GM12872 (cell line): ENCODE data around the gene MAST4.

ENCODE experiments used
- TF ChIP-seq, protein P1 (sequence below): IDR thresholded peaks from 3 replicates; pipeline ENCODE4 v1.5.1; 2011; ENCODE audit warnings: low read depth, mild to moderate bottlenecking, low read length, moderate library complexity; ENCODE audit not compliant: insufficient read depth

MAST4 gene

DNA sequence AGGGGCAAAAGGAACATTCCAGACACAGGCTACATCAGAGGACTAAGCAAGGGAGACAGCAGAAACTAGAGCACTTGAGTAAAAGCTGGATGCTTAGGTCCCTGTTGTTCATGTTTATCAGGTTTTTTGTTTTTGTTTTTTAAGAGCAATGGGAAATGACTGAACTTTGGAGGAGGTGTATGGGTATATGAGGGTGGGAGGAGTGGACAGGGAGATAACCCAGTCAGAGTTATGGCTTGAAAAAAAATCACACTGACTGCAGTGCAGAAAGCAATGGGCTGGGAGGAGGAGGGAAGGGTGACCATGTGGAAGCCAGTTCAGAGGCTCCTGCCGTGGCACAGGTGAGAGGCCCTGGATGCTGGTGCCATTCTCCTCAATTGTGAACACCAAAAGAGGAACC, 522.8 kb downstream of the MAST4 start:
- TF ChIP-seq, protein P1, sequence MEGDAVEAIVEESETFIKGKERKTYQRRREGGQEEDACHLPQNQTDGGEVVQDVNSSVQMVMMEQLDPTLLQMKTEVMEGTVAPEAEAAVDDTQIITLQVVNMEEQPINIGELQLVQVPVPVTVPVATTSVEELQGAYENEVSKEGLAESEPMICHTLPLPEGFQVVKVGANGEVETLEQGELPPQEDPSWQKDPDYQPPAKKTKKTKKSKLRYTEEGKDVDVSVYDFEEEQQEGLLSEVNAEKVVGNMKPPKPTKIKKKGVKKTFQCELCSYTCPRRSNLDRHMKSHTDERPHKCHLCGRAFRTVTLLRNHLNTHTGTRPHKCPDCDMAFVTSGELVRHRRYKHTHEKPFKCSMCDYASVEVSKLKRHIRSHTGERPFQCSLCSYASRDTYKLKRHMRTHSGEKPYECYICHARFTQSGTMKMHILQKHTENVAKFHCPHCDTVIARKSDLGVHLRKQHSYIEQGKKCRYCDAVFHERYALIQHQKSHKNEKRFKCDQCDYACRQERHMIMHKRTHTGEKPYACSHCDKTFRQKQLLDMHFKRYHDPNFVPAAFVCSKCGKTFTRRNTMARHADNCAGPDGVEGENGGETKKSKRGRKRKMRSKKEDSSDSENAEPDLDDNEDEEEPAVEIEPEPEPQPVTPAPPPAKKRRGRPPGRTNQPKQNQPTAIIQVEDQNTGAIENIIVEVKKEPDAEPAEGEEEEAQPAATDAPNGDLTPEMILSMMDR, result no peak

DNA sequence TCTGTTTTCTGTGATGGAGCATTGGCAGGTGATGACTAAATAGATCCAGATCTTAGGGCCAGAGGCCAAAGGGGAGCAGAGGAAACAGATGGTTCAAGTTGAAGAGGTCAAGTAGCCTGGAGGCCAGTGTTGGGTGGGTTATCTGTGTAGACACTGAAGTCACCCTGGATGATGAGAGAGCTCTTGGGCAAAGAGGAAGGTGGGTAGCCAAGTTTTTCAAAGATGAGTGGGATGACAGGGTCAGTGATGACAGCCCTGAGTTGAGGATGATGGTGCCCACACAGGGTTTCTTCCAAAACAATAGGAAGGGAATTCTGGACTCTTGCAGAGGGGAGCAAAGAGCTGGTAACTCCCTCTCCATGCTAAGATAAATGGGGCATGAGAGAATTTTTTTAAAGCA, 523.8 kb downstream of the MAST4 start:
- TF ChIP-seq, protein P1, result no peak

DNA sequence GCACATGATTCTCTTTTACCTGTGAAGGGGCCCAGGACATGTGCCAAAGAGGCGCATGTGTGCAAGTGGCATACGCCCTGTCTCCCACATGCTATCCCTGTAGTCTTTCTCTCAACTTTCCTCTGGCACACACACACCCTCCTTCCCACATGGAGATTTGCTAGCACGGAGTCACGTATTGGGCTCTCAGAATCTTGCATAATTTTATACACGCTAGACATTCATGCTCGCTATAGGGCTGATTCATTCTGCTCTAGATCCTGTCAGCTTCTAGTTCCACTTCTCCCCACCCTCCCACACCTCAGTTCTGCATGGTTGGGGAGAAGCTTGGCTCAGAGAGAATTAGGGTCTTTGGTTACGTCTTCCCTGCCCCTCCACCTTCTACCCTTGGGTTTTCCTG, 527.6 kb downstream of the MAST4 start:
- TF ChIP-seq, protein P1, result no peak

DNA sequence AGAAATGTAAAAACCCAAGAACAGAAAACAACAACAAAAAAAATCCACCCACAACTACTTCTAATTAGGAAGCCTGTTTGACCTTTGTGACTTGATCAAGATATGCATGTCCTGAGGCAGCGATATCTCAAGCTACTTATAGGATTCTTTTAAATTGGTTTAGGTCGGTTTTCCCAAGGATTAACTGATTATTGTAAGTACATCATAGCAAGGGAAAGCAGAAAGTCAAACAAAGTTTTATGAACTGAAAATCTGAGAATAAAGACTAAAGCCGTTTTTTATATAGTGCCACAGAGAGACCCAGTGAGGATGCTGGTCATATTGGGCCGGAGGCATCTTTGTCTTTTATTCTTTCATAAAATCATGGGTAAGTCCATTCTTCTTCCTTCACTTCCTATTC, 528.4 kb downstream of the MAST4 start:
- TF ChIP-seq, protein P1, result no peak

DNA sequence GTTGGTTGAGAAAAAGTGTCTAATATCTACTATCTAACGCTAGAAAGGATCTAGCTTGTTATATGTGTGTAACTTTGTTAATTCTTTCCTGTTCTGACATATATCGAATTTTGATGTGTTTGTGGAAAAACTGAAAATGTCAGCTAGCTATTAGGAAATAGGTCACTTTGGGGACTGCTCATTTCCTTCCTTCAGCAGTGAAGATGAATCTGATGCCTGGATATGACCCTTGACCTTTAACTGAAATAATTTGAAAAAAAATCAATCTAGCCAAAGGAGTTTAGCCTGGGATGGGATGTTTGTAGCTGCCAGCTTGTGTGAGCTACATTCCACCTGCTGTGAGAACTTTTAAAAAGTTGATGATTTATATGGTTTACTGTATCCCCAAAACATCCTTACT, 533.6 kb downstream of the MAST4 start:
- TF ChIP-seq, protein P1, result no peak

DNA sequence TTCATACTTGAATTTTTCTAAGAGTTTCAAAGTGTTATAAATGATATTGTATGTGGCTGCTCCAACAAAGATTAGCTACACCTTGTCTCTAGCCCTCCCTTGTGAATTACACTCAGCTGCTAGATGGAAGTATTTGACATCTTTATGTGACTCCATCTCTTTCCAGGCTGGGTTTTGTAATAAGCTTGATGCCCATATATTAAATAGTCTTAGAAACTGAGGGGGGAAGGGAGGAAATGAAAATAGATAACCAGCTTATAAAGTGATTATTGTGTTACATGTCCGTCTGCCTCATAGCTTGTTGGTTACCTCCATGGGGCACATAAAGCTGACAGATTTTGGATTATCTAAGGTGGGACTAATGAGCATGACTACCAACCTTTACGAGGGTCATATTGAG, 537.0 kb downstream of the MAST4 start:
- TF ChIP-seq, protein P1, result no peak

DNA sequence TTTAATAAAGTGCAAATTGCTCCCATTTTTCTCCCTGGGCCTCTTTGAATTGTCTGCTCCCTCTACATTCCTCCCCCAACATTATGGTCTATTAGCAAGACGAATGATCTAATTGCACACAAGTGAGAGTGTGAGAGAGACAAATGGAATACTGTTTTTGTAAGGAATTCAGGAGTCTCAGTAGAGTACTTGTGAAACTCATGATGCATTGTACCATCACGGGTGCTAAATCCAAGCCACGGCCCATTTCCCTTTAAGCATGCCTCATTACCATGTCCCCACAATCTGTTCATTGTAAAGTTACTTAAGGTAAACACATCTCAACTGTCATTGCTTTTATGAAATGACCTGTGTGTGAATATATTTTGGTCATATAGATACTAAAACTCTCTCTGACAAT, 537.6 kb downstream of the MAST4 start:
- TF ChIP-seq, protein P1, result no peak
